Measurements from ENCODE around the gene EPHB1.
A peak's percentile ranks its signal among the peaks of the same experiment; 100 is the strongest.
"Not testable (repeated sequence)": the region's sequence is repeated elsewhere in the genome, so short reads cannot be mapped to it uniquely, and the experiment has no call there.

The EPHB1 gene

DNA sequence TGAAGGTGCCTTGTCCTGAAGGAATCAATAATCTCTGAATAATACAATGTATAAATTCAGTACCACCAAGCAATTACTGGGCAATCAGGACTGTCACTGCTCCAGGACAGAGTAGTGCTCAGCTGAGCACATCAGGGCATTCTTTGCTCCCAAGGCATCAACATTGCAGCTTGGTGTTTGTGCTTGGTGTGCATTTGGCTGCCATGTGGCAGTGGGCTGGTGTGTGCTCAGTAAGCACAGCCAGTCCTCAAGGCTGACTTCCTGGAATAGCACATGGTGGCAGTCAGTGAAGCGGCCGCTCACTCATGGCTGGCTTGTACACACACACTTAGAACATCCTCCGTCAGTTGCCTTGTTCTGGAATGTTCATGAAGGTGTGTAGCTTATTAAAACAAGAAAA lies 217.0 kb downstream of the EPHB1 start:
- DNase-seq = no peak

DNA sequence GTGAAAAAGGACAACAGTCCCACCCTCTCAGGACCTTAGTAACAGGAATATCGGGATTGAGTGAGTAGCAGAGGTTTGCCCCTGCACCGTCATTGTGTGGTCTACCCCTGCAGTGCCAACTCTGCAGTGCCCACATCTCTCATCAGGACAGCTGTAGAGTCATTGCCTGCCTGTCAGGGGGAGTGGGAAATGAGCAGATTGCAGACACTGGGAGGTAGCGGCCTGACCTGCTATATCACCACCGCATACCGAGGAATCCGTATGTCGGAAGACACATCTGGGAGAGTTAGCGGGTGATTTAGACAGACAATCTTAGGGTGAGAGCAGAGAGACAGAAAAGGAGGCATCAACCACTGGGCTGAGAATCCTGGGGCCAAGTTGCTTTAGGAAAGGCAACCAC lies 218.1 kb downstream of the EPHB1 start:
- no peak for DNase-seq

DNA sequence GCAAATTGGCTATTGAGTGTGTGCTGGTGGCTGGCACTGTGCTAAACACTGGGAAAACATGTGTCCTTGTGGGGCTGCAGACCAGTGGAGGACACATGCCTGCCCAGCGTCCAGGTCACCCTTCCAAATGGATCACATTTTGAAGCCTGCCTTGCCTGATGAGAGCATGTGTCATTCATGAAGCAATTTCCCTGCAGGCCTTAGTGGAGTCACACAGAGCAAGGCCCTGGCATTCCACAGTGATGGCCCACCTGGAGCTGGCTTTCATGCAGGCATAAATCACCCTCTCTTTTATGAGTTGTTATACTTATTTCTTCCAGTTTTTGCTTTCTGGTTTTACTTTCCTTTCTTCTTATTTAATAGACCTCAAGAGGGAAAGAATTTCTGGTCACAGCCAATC lies 219.5 kb downstream of the EPHB1 start:
- no peak for DNase-seq

GRCh38 chr3:135017003-135017893 lies 222.2 kb downstream of the EPHB1 start:
- peak; percentile 89 for DNase-seq

GRCh38 chr3:135018149-135018923 lies 223.3 kb downstream of the EPHB1 start:
- DNase-seq = no peak

DNA sequence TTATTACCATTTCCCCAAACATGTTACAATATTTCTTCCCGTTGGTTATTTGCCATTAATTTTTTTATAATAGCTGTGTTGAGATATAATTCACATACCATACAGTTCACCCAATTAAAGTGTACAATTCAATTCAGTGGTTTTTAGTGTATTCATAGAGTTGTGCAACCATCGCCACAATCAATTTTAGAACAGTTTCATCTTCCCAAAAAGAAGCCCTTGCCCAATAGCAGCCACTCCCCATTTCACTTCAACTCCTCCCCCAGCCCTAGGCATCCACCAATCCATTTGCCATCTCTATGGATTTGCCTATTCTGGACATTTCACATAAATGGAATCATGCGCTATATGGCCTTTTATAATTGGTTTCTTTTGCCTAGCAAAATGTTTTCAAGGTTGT lies 225.1 kb downstream of the EPHB1 start:
- no peak for DNase-seq

GRCh38 chr3:135023996-135024658 lies 229.1 kb downstream of the EPHB1 start:
- no peak for DNase-seq

DNA sequence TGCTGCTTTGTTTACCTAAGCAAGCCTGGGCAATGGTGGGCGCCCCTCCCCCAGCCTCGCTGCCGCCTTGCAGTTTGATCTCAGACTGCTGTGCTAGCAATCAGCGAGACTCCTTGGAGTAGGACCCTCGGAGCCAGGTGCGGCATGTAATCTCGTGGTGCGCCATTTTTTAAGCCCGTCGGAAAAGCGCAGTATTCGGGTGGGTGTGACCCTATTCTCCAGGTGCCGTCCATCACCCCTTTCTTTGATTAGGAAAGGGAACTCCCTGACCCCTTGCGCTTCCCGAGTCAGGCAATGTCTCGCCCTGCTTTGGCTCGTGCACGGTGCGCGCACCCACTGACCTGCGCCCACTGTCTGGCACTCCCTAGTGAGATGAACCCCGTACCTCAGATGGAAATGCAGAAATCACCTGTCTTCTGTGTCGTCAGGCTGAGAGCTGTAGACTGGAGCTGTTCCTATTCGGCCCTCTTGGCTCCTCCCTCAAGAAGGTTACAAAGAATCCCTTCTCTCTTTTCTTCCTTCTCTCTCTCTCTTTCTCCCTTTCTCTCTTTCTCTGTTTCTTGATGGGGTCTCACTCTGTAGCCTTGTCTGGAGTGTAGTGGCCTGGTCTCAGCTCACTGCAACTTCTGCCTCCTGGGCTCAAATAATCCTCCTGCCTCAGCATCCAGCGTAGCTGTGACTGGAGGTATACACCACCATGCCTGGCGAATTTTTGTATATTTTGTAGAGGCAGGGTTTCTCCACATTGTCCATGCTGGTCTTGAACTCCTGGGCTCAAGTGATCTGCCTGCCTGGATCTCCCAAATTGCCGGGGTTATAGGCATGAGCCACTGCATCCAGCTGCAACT lies 235.9 kb downstream of the EPHB1 start:
- peak; percentile 79 for DNase-seq

- no peak for DNase-seq
These were observed 238.7 kb downstream of the EPHB1 start for GRCh38 chr3:135033737-135034136.

GRCh38 chr3:135034291-135034768 lies 239.3 kb downstream of the EPHB1 start:
- peak; percentile 94 for DNase-seq

- DNase-seq = no peak
These were observed 239.9 kb downstream of the EPHB1 start for GRCh38 chr3:135034891-135035440.

DNA sequence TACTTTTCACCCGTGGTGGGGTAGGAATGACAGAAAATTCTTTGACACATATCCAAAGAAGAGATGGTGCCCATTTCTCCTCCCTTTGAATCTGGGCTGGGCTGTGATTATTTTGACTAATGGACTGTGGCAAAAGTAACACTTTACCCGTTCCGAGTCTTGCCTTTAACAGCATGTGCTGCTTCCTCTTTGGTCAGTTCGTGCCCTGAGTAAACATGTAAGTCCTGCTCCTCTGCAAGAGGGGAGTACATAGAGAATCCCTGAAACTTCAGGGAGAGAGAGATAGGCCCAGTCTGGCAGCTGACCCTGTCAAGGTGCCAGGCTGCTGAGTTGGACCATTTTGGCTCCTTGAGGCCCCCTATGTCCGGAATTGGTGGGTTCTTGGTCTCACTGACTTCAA lies 243.1 kb downstream of the EPHB1 start:
- no peak for DNase-seq

- DNase-seq = not testable (repeated sequence)
These were observed 244.5 kb downstream of the EPHB1 start for GRCh38 chr3:135039536-135039935.

GRCh38 chr3:135040321-135041240 lies 245.5 kb downstream of the EPHB1 start:
- DNase-seq = no peak

- no peak for DNase-seq
These were observed 246.5 kb downstream of the EPHB1 start for GRCh38 chr3:135041601-135042000.

DNA sequence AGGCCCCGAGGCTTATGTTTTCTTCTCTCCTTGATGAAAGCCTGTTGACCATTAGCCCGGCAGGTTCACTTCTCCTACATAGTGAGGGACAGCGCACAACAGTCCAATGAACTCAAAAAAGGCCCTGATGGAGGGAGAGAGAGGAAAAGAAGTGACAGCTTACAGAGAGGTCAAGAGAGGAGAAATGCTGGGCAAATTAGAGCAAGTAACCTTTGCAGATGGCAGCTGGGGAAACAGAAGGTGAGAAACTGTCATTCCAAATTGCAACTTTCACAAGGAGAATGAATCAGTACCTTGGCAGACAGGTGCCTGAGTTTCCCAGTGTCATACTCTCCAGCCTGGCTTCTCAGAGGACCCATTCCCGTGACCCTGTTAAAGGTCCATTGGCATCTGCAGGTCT lies 252.0 kb downstream of the EPHB1 start:
- no peak for DNase-seq

DNA sequence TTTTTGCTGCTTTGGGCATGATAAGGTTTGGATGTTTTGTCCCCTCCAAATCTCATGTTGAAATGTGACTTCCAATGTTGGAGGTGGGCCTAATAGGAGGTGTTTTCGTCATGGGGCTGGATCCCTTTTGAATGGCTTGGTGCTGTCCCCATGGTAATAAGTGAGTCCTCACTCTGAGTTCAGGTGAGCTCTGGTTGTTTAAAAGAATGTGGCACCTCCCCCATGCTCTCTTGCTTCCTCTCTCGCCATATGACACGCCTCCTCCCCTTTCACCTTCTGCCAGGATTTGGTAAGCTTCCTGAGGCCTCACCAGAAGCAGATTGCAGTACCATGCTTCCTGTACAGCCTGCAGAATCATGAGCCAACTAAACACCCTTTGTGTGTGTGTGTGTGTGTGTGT lies 255.5 kb downstream of the EPHB1 start:
- DNase-seq = no peak

DNA sequence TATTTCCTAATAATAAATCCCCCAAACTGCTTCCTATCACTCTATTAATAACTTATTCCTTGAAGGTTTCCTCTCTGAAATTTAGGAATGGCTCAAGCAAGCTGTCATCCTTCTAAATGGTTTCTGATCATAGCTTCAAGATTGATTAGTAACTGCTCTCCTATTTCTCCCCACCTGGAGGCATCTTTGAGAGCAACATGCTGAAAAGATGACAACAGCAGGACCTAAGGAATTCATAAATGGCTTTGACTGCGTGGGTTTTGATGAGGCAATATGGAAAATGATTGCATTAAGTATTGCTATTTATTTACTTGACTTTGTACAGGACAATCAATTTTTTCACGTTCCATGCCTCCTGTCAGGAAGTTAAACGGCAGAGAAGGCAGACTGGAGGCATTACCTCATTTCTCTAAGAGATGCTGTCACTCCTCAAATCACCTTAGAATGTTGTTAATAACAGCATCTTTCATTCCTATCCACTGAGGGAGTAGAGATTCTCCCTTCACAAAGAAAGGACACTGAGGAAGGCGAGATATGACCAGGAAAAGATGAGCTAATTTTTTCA lies 256.4 kb downstream of the EPHB1 start:
- no peak for DNase-seq

DNA sequence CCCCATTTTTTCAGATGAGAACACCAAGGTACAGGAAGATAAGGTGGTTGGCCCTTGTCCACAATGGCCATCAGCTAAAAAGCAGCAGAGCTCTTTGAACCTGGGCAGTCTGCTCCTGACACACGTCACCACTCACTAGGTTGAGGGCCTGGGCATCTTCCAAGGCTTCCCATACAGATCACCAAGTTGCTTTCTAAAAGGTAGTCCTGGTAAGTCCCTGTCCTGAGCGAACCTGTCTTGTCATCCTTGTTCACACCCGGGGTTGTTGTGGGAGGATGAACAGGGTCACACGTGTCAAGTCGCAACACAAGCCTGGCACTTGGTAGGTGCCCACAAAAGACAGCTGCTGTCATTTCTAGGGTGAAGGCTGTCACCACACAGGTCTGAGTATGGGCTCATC lies 260.4 kb downstream of the EPHB1 start:
- no peak for DNase-seq

- DNase-seq = no peak
These were observed 261.1 kb downstream of the EPHB1 start for GRCh38 chr3:135056084-135056730.

Measured in NCI-H1105 treated with DMSO at 0.1 percent for 48 hours (cell line).